ENCODE data around the gene AGMO. TPM values are rescaled to one million over a fixed set of nuclear protein-coding genes. Genes with fewer than 3 reads are reported as not detected.

Gene AGMO
- total RNA-seq, 1 donor from 2014 or later: not detected

- no peak for TF ChIP-seq CTCF (conservative IDR thresholded peaks at IDR 0.05; ENCODE audit: low read depth, low read length)
- no peak for DNase-seq (ENCODE audit: low read depth)
- H3K4me3 ChIP-seq (ENCODE audit: low read depth, low read length): no peak overlapping the region
Measured at GRCh38 chr7:15457990-15458955, 103.5 kb downstream of the AGMO start.

GRCh38 chr7:15452670-15453069 lies 109.1 kb downstream of the AGMO start:
- no peak for TF ChIP-seq CTCF (conservative IDR thresholded peaks at IDR 0.05; ENCODE audit: low read depth, low read length)
- DNase-seq (ENCODE audit: low read depth): no peak
- no peak overlapping the region for H3K4me3 ChIP-seq (ENCODE audit: low read depth, low read length)

DNA sequence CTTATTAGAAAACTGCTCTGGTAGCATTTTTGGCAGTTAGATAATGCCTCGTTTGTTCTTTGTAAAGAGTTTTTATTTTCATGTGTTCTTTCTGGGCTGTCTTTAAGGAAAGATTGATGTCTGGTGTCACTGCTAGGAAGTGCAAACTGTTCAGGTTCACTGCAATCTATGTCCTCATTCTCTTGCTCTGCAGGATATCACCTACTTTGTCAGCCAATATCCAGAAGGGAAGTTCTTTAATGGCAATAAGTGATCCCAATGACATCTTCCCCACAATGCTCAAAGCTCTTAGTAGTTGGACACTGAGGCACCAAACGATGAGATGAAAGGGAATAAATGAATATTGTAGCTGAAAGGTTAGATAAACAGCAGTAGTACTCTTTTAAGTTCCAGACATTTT lies 115.1 kb downstream of the AGMO start:
- DNase-seq (ENCODE audit: low read depth): no peak
- no peak for TF ChIP-seq CTCF (conservative IDR thresholded peaks at IDR 0.05; ENCODE audit: low read depth, low read length)
- no peak overlapping the region for H3K4me3 ChIP-seq (ENCODE audit: low read depth, low read length)

- no peak for DNase-seq (ENCODE audit: low read depth)
- no peak for TF ChIP-seq CTCF (conservative IDR thresholded peaks at IDR 0.05; ENCODE audit: low read depth, low read length)
- no peak overlapping the region for H3K4me3 ChIP-seq (ENCODE audit: low read depth, low read length)
Measured at GRCh38 chr7:15446280-15446679, 115.5 kb downstream of the AGMO start.

DNA sequence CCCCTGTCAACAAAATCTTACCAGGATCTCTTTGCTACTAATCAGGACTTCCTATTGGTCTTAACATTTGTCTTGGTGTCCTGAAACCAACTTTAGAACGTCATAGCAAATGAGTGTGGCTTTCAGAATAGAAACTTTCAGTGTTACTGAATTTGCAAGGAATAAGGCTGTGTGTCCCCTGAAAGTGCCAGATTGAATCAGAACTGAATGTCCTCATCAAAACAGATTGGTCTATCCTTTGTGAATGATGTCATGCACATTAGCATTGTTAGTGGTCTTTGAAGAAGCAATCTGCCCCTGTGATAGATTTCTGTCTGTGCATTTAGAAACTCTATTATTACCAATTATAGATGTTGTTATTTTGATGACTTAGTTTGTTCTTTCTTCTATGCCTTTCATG lies 119.9 kb downstream of the AGMO start:
- no peak for DNase-seq (ENCODE audit: low read depth)
- no peak overlapping the region for H3K4me3 ChIP-seq (ENCODE audit: low read depth, low read length)
- TF ChIP-seq CTCF (conservative IDR thresholded peaks at IDR 0.05; ENCODE audit: low read depth, low read length): no peak

DNA sequence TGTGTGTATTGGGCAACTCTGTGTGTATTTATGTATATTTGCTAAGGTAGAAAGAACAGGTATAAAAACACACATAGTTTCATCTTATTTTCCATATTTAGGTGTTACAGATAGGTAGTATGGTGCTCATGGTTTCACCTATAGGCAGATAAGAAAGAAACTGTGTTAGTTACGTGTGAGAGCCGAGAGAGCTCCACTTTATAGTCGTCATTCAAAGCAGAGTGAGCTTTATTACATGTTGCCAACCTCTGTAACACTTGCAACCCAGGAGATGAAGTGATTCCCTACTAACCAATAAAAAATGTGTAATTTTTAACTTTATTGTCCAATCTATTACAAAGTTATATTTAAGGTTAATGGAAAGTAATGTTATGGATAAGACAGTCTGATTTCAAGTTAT lies 121.3 kb downstream of the AGMO start:
- no peak for DNase-seq (ENCODE audit: low read depth)
- H3K4me3 ChIP-seq (ENCODE audit: low read depth, low read length): no peak overlapping the region
- no peak for TF ChIP-seq CTCF (conservative IDR thresholded peaks at IDR 0.05; ENCODE audit: low read depth, low read length)

DNA sequence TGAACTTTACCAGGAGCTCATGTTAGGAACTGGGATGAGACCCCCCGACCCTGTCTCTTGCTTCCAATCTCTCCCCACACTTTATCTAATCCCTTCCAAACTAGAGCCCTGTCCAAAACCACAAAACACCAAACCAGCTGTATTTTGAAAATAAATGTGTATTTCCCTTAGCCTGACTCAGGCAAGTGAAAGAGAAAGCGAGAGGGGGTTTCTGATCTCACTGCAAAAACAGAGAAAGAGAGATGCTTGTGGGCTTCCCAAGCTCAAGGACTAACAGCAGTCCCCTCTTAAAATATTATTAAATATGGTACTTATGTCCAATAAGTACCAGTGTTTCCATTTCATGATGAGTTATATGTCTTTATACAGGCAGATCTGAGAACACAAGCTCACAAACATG lies 122.0 kb downstream of the AGMO start:
- no peak overlapping the region for H3K4me3 ChIP-seq (ENCODE audit: low read depth, low read length)
- no peak for TF ChIP-seq CTCF (conservative IDR thresholded peaks at IDR 0.05; ENCODE audit: low read depth, low read length)
- DNase-seq (ENCODE audit: low read depth): no peak
